ENCODE measurements around the gene TCP1.

DNA sequence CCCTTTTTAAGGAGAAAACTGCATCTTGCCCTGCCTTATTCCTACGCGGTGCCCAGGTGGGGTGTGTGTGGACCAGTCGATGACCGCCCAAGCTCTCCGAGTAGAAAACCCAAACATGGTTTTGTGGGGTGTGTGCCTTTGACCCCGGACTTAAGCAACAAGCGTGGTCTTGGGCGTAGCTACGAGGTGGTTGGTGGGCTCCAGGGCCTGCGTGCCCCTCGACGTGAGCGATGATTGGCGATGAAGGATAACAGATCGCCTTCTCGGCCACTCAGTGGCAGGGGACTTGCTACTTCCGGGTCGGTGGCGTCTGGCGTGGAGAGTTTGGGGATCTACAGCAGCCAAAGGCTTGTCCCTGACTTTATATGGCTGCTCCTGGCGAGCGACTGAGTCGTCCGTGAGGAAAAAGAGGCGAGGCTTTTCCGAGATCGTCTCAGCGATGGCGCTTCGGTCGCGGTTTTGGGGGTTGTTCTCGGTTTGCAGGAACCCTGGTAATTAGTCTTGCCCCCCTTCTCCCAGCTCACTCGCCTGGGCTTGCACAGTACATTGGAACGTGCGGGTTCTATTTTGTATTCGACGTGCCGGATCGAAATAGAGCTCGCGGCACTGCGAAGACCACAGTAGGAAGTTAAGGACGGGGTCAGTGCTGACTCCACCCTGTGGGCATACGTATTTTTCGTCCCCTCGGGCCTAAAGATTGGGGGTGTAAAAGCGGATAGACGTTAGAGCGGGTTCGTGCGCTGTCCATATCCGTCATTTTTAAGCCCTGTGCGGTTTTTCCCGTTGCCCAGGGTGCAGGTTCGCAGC, 950 bp upstream of the TCP1 start, which contains the start of gene MRPL18:
- TF ChIP-seq, protein P1, sequence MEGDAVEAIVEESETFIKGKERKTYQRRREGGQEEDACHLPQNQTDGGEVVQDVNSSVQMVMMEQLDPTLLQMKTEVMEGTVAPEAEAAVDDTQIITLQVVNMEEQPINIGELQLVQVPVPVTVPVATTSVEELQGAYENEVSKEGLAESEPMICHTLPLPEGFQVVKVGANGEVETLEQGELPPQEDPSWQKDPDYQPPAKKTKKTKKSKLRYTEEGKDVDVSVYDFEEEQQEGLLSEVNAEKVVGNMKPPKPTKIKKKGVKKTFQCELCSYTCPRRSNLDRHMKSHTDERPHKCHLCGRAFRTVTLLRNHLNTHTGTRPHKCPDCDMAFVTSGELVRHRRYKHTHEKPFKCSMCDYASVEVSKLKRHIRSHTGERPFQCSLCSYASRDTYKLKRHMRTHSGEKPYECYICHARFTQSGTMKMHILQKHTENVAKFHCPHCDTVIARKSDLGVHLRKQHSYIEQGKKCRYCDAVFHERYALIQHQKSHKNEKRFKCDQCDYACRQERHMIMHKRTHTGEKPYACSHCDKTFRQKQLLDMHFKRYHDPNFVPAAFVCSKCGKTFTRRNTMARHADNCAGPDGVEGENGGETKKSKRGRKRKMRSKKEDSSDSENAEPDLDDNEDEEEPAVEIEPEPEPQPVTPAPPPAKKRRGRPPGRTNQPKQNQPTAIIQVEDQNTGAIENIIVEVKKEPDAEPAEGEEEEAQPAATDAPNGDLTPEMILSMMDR (IDR thresholded peaks at IDR 0.05; ENCODE audit: extremely low read depth in 1 of 2, insufficient read depth in 1 of 2, low read depth in 1 of 2, low read length in 2 of 2) = no peak
- TF ChIP-seq POLR2A (IDR thresholded peaks at IDR 0.05; ENCODE audit: low read depth, low read length) = peak; percentile 82
- peak; percentile 67 for TF ChIP-seq POLR2AphosphoS5 (IDR thresholded peaks at IDR 0.05; ENCODE audit: insufficient read depth, low read depth, low read length)
